Mucosa of descending colon (tissue), 3 donors: ENCODE measurements around the gene ASB7. TPM values are rescaled to one million over a fixed set of nuclear protein-coding genes. Genes with fewer than 3 reads are reported as not detected.

ENCODE experiments used
- ATAC-seq: fragments of 200-7000 bp; cut with Tn5 transposase; one replicate; pipeline ENCODE4 v1.9.1; 2020; ENCODE audit warnings: mild to moderate bottlenecking, moderate library complexity
- DNase-seq, 3 donors: peaks; one replicate each; pipeline ENCODE4 v3.0.0-alpha.2; 2020
- H3K36me3 ChIP-seq: fragments of 200-600 bp; one replicate; pipeline ENCODE4 v1.8.0; 2021; ENCODE audit warnings: low read depth, mild to moderate bottlenecking
- H3K4me1 ChIP-seq: fragments of 200-600 bp; one replicate; pipeline ENCODE4 v1.8.0; 2021; ENCODE audit warnings: low read depth, mild to moderate bottlenecking
- H3K4me3 ChIP-seq: fragments of 200-600 bp; one replicate; pipeline ENCODE4 v1.8.0; 2021; ENCODE audit warnings: mild to moderate bottlenecking
- H3K9me3 ChIP-seq: fragments of 200-600 bp; one replicate; pipeline ENCODE4 v1.8.0; 2021; ENCODE audit warnings: mild to moderate bottlenecking
- CTCF ChIP-seq: fragments of 200-600 bp; IDR thresholded peaks from one replicate; pipeline ENCODE4 v1.8.0; 2022; ENCODE audit warnings: antibody characterized with exemption, mild to moderate bottlenecking
- intact Hi-C, 2 donors: fragments of 100-400 bp; cut with DNase I in 1 of 2; cut with micrococcal nuclease in 1 of 2; formaldehyde crosslinking; loops; one replicate each; pipeline versions ENCODE4 v1.11.0 to v1.11.1; 2022; cut with DNase I, micrococcal nuclease
- total RNA-seq, 3 donors: library from RNA; stranded (reverse); fragmentation: NEBNext Ultra II Directional in 2 of 3; extraction: Animal tissue kit (Norgen Biotek cat#: 25700) in 2 of 3; gene quantifications; one replicate each; pipeline versions ENCODE4 v1.2.1 to v1.2.4, GENCODE V29; 2021 to 2023
- donor health status: DM: no; HTN: no; CAD: no; lungs with moderate emphysema.
- donor health status: DM: no; HTN: no; CAD: no.
- donor health status: DM: no; HTN: yes; CAD: no.

ASB7 gene
- total RNA-seq, 3 donors from 2014 or later: 20.1 to 23.5 (median 22.2) TPM

GRCh38 chr15:100695048-100695447 is 92.7 kb downstream of the ASB7 start:
- ATAC-seq (no peak), DNase-seq (no peak)
- TF ChIP-seq CTCF: no peak
- intact Hi-C loops: no loop called here
- Histone ChIP-seq H3K4me3 (no peak overlapping the region), H3K36me3 (no peaks in the 10 kb centered on the region), H3K4me1 (no peaks in the 10 kb centered on the region), H3K9me3 (no peaks in the 10 kb centered on the region)

- TF ChIP-seq CTCF: no peak
- intact Hi-C loops: no loop called here
- Histone ChIP-seq H3K36me3 (no peaks in the 10 kb centered on the region), H3K9me3 (no peaks in the 10 kb centered on the region), H3K4me3 (no peak overlapping the region), H3K4me1 (no peaks in the 10 kb centered on the region)
- no peak for ATAC-seq
- no peak for DNase-seq
Observed at GRCh38 chr15:100696452-100696851, 94.1 kb downstream of the ASB7 start.

Other genes starting within 250 kb of the ASB7 start
- under 1 TPM in 1 of 3 donors, not detected in 2; 0.22 TPM for gene CERS3, start 73.6 kb upstream of the ASB7 start, total RNA-seq
- gene LINS1, start 405 bp upstream of the ASB7 start, total RNA-seq: 10 to 100 TPM; 18.6 to 32.0 (median 24.2) TPM